Hepatocyte (in vitro differentiated cells): Measurements from ENCODE around the gene EME2. TPM values are rescaled to one million over a fixed set of nuclear protein-coding genes. Genes with fewer than 3 reads are reported as not detected.
A peak's percentile ranks its signal among the peaks of the same experiment; 100 is the strongest.

Experiments
- DNase-seq: peaks from one replicate; pipeline ENCODE4 v3.0.0-alpha.2; 2016; ENCODE audit warnings: low spot score
- H2AFZ ChIP-seq: fragments of 200-600 bp; sonication (generic); 2 replicates; pipeline ENCODE4 v1.6.0; 2016; ENCODE audit warnings: antibody characterized with exemption, mild to moderate bottlenecking
- H3K27ac ChIP-seq: fragments of 200-600 bp; sonication (generic); 2 replicates; pipeline ENCODE4 v1.5.1; 2016; ENCODE audit warnings: mild to moderate bottlenecking
- H3K27me3 ChIP-seq: fragments of 200-600 bp; sonication (generic); 2 replicates; pipeline ENCODE4 v1.6.1; 2016
- H3K36me3 ChIP-seq: fragments of 200-600 bp; sonication (generic); replicated peaks from 2 replicates; pipeline ENCODE4 v1.5.1; 2016; ENCODE audit warnings: low read depth; ENCODE audit not compliant: insufficient read depth
- H3K4me1 ChIP-seq: fragments of 200-600 bp; sonication (generic); 2 replicates; pipeline ENCODE4 v1.5.1; 2016; ENCODE audit warnings: mild to moderate bottlenecking, moderate library complexity; ENCODE audit not compliant: insufficient read depth
- H3K4me2 ChIP-seq: fragments of 200-600 bp; sonication (generic); 2 replicates; pipeline ENCODE4 v1.6.0; 2016
- H3K4me3 ChIP-seq: fragments of 200-600 bp; sonication (generic); 2 replicates; pipeline ENCODE4 v1.5.1; 2016; ENCODE audit warnings: mild to moderate bottlenecking
- H3K79me2 ChIP-seq: fragments of 200-600 bp; sonication (generic); 2 replicates; pipeline ENCODE4 v1.6.0; 2017; ENCODE audit warnings: mild to moderate bottlenecking
- H3K9me2 ChIP-seq: fragments of 200-600 bp; sonication (generic); replicated peaks from 2 replicates; pipeline ENCODE4 v1.6.0; 2017; ENCODE audit warnings: mild to moderate bottlenecking; ENCODE audit not compliant: insufficient read depth
- H3K9me3 ChIP-seq: fragments of 200-600 bp; sonication (generic); 2 replicates; pipeline ENCODE4 v1.5.1; 2016; ENCODE audit warnings: low read depth, mild to moderate bottlenecking
- H4K20me1 ChIP-seq: fragments of 200-600 bp; sonication (generic); 2 replicates; pipeline ENCODE4 v1.6.0; 2016; ENCODE audit warnings: mild to moderate bottlenecking; ENCODE audit not compliant: insufficient read depth, poor library complexity, severe bottlenecking
- EZH2 ChIP-seq: fragments of 200-600 bp; sonication (generic); IDR thresholded peaks from 2 replicates; pipeline ENCODE4 v1.6.1; 2016; ENCODE audit warnings: antibody characterized with exemption, mild to moderate bottlenecking, borderline replicate concordance
- EZH2phosphoT487 ChIP-seq: fragments of 200-600 bp; sonication (generic); IDR thresholded peaks from one replicate; pipeline ENCODE4 v1.6.1; 2018; ENCODE audit warnings: antibody characterized with exemption, mild to moderate bottlenecking, low read depth, moderate library complexity; ENCODE audit not compliant: unreplicated experiment, severe bottlenecking
- WGBS: methylation state at CpG from one replicate; pipeline ENCODE4 v1.1.6; 2016; ENCODE audit warnings: low lambda C conversion rate; ENCODE audit errors: missing lambda C conversion rate; 5-methylcytosine and 5-hydroxymethylcytosine counted together
- polyA plus RNA-seq: library from polyadenylated mRNA; unstranded; fragments of >200 nt; fragmentation: Nextera tagmentation; extraction: Ambion mirVana; gene quantifications from 2 replicates; pipeline ENCODE4 v1.2.1, GENCODE V29; 2016
- total RNA-seq: library from RNA; depleted of rRNA; stranded (reverse); fragments of >200 nt; gene quantifications from 2 replicates; pipeline ENCODE4 v1.2.3, GENCODE V29; 2014
- TF ChIP-seq, protein P1 (sequence below): fragments of 200-600 bp; sonication (generic); IDR thresholded peaks from 2 replicates; pipeline ENCODE4 v1.5.1; 2016; ENCODE audit warnings: antibody characterized with exemption, mild to moderate bottlenecking; ENCODE audit not compliant: poor library complexity

Gene EME2
- total and polyA plus RNA-seq, 2 experiments from 2014 or later, result 17.7 to 20.8 TPM

DNA sequence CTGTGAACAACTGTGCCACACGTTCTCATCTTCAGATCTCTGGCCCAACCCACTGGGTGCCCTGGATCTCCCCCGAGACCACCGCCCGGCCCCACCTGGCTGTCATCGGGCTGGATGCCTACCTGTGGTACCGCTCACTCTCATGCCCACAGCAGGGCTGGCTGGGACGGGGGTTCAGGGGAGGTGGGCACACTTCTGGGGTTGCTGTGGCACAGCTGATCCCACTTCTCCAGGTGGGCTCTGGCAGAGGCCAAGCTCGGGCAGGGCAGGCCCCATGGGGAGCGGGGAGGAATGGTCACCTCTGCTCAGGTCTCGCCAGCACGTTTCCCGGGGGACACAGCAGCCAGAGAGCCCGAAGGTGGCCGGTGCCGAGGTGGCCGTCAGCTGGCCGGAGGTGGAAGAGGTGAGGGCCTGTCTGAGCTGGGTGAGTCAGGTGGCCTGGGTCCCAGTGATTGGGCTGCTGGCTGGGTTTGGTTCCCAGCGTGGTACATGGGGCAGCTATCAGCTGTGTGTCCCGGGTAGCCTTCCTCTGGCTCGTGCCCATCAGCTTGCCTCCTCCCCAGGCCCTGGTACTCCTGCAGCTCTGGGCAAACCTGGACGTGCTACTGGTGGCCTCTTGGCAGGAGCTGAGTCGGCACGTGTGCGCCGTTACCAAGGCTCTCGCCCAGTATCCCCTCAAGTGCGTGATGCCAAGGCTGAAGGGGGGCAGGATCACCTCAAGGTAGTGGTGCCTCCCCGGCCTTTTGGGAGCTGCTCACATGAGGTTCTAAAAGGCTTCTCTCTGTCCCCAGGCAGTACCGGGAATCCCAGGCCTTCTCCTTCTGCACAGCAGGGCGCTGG, 2.6 kb downstream of the EME2 start:
- DNase-seq, result no peak
- TF ChIP-seq EZH2, result no peak
- TF ChIP-seq, protein P1, sequence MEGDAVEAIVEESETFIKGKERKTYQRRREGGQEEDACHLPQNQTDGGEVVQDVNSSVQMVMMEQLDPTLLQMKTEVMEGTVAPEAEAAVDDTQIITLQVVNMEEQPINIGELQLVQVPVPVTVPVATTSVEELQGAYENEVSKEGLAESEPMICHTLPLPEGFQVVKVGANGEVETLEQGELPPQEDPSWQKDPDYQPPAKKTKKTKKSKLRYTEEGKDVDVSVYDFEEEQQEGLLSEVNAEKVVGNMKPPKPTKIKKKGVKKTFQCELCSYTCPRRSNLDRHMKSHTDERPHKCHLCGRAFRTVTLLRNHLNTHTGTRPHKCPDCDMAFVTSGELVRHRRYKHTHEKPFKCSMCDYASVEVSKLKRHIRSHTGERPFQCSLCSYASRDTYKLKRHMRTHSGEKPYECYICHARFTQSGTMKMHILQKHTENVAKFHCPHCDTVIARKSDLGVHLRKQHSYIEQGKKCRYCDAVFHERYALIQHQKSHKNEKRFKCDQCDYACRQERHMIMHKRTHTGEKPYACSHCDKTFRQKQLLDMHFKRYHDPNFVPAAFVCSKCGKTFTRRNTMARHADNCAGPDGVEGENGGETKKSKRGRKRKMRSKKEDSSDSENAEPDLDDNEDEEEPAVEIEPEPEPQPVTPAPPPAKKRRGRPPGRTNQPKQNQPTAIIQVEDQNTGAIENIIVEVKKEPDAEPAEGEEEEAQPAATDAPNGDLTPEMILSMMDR, result no peak
- no peak for TF ChIP-seq EZH2phosphoT487
- H3K79me2 ChIP-seq, result peaks cover 35% of the 10 kb centered on the region
- H3K4me1 ChIP-seq, result peaks cover 26% of the 10 kb centered on the region
- no peak overlapping the region for H3K27ac ChIP-seq
- H3K9me2 ChIP-seq, result no peaks in the 10 kb centered on the region
- H4K20me1 ChIP-seq, result peaks cover 20% of the 10 kb centered on the region
- H3K36me3 ChIP-seq, result no peaks in the 10 kb centered on the region
- no peak overlapping the region for H2AFZ ChIP-seq
- no peak overlapping the region for H3K4me3 ChIP-seq
- H3K9me3 ChIP-seq, result no peaks in the 10 kb centered on the region
- peak overlapping the region; percentile 100 for H3K4me2 ChIP-seq
- 97% methylated on average over 30 of the region's 30 CpGs for WGBS
- no peaks in the 10 kb centered on the region for H3K27me3 ChIP-seq

- DNase-seq, result no peak
- H2AFZ ChIP-seq, result no peak overlapping the region
- TF ChIP-seq EZH2phosphoT487 (no peak), EZH2 (no peak)
- TF ChIP-seq, protein P1, result no peak
- peaks cover 42% of the 10 kb centered on the region for H3K79me2 ChIP-seq
- no peaks in the 10 kb centered on the region for H3K27me3 ChIP-seq
- no peaks in the 10 kb centered on the region for H3K9me3 ChIP-seq
- 92% methylated on average over 24 of the region's 28 CpGs for WGBS
- no peak overlapping the region for H3K4me2 ChIP-seq
- H3K27ac ChIP-seq, result no peak overlapping the region
- peaks cover 20% of the 10 kb centered on the region for H3K4me1 ChIP-seq
- no peaks in the 10 kb centered on the region for H3K36me3 ChIP-seq
- no peak overlapping the region for H3K4me3 ChIP-seq
- H3K9me2 ChIP-seq, result no peaks in the 10 kb centered on the region
- H4K20me1 ChIP-seq, result peaks cover 20% of the 10 kb centered on the region
Observed at GRCh38 chr16:1775846-1776671, 3.4 kb downstream of the EME2 start.

GRCh38 chr16:1776672-1776955, 4.0 kb downstream of the EME2 start:
- no peak overlapping the region for H3K4me2 ChIP-seq
- no peaks in the 10 kb centered on the region for H3K36me3 ChIP-seq
- no peak overlapping the region for H2AFZ ChIP-seq
- no peak overlapping the region for H3K4me3 ChIP-seq
- no peak for DNase-seq
- peaks cover 24% of the 10 kb centered on the region for H3K4me1 ChIP-seq
- H3K79me2 ChIP-seq, result peaks cover 47% of the 10 kb centered on the region
- no peaks in the 10 kb centered on the region for H3K9me2 ChIP-seq
- no peak for TF ChIP-seq EZH2
- TF ChIP-seq, protein P1, result no peak
- no peak for TF ChIP-seq EZH2phosphoT487
- peaks cover 24% of the 10 kb centered on the region for H4K20me1 ChIP-seq
- no peaks in the 10 kb centered on the region for H3K27me3 ChIP-seq
- no peak overlapping the region for H3K27ac ChIP-seq
- WGBS, result 95% methylated on average over 13 of the region's 13 CpGs
- no peaks in the 10 kb centered on the region for H3K9me3 ChIP-seq
